GM21528 (cell line): ENCODE data around the gene SHQ1.
"Not testable (repeated sequence)": the region's sequence is repeated elsewhere in the genome, so short reads cannot be mapped to it uniquely, and the experiment has no call there.

Source experiments
- ATAC-seq: cut with Tn5 transposase; IDR thresholded peaks from one replicate; pipeline ENCODE4 v1.9.1; 2021; ENCODE audit warnings: mild to moderate bottlenecking, moderate library complexity; ENCODE audit not compliant: unreplicated experiment, low FRiP score

The SHQ1 gene

GRCh38 chr3:72756900-72757299 lies 91.3 kb downstream of the SHQ1 start:
- ATAC-seq: peak; percentile 100

- no peak for ATAC-seq
Measured at GRCh38 chr3:72754582-72754981, 93.7 kb downstream of the SHQ1 start.

GRCh38 chr3:72753495-72753894 lies 94.8 kb downstream of the SHQ1 start:
- ATAC-seq: no peak

- no peak for ATAC-seq
Measured at GRCh38 chr3:72750405-72750965, 97.8 kb downstream of the SHQ1 start.

GRCh38 chr3:72748659-72749058 lies 99.6 kb downstream of the SHQ1 start:
- no peak for ATAC-seq

- no peak for ATAC-seq
Measured at GRCh38 chr3:72746430-72747411, 101.5 kb downstream of the SHQ1 start.

GRCh38 chr3:72745146-72745999 lies 102.9 kb downstream of the SHQ1 start:
- ATAC-seq: no peak

GRCh38 chr3:72744330-72744729 lies 103.9 kb downstream of the SHQ1 start:
- ATAC-seq: no peak

- no peak for ATAC-seq
Measured at GRCh38 chr3:72739531-72740466, 108.4 kb downstream of the SHQ1 start.

- ATAC-seq: peak; percentile 72
Measured at GRCh38 chr3:72738752-72739530, 109.3 kb downstream of the SHQ1 start.

- ATAC-seq: not testable (repeated sequence)
Measured at GRCh38 chr3:72735072-72735471, 113.2 kb downstream of the SHQ1 start.

GRCh38 chr3:72733676-72734075 lies 114.6 kb downstream of the SHQ1 start:
- ATAC-seq: no peak

GRCh38 chr3:72732666-72733345 lies 115.4 kb downstream of the SHQ1 start:
- ATAC-seq: not testable (repeated sequence)

GRCh38 chr3:72728958-72729467 lies 119.2 kb downstream of the SHQ1 start:
- ATAC-seq: no peak

GRCh38 chr3:72728329-72728889 lies 119.8 kb downstream of the SHQ1 start:
- ATAC-seq: no peak

GRCh38 chr3:72727726-72728125 lies 120.5 kb downstream of the SHQ1 start:
- ATAC-seq: no peak

GRCh38 chr3:72727172-72727571 lies 121.1 kb downstream of the SHQ1 start:
- no peak for ATAC-seq

- no peak for ATAC-seq
Measured at GRCh38 chr3:72725229-72725628, 123.0 kb downstream of the SHQ1 start.
